SK-N-SH treated with all-trans-retinoic acid at 6 μM for 48 hours (cell line): ENCODE data around the gene ZNF444.
A peak's percentile ranks its signal among the peaks of the same experiment; 100 is the strongest.

Experiments used
- ATAC-seq: fragments of 200-7000 bp; cut with Tn5 transposase; 3 replicates; pipeline ENCODE4 v1.9.1; 2020; ENCODE audit warnings: mild to moderate bottlenecking, moderate library complexity
- CSDC2 ChIP-seq: fragments of 250-450 bp; sonication (Bioruptor Pico); IDR thresholded peaks from 2 replicates; pipeline ENCODE4 v1.5.0; 2020; ENCODE audit warnings: mild to moderate bottlenecking, moderate library complexity
- ESRRG ChIP-seq: fragments of 250-450 bp; sonication (Bioruptor Pico); IDR thresholded peaks from 2 replicates; pipeline ENCODE4 v1.6.1; 2021; ENCODE audit warnings: mild to moderate bottlenecking
- GLIS3 ChIP-seq: fragments of 250-450 bp; sonication (Bioruptor Pico); IDR thresholded peaks from 2 replicates; pipeline ENCODE4 v1.5.0; 2020; ENCODE audit warnings: mild to moderate bottlenecking, moderate library complexity
- OSR1 ChIP-seq: fragments of 250-450 bp; sonication (Bioruptor Pico); IDR thresholded peaks from 2 replicates; pipeline ENCODE4 v1.8.0; 2022; ENCODE audit warnings: moderate library complexity, mild to moderate bottlenecking, inconsistent platforms
- PPARA ChIP-seq: fragments of 250-450 bp; sonication (Bioruptor Pico); IDR thresholded peaks from 2 replicates; pipeline ENCODE4 v1.5.0; 2020; ENCODE audit warnings: mild to moderate bottlenecking, borderline replicate concordance
- SNAI2 ChIP-seq: fragments of 250-450 bp; sonication (Bioruptor Pico); IDR thresholded peaks from 2 replicates; pipeline ENCODE4 v1.5.0; 2020; ENCODE audit warnings: mild to moderate bottlenecking, moderate library complexity
- TCF4 ChIP-seq: fragments of 250-450 bp; sonication (Bioruptor Pico); IDR thresholded peaks from 2 replicates; pipeline ENCODE4 v1.8.0; 2021; ENCODE audit warnings: mild to moderate bottlenecking, moderate library complexity, borderline replicate concordance
- TOX ChIP-seq: fragments of 250-450 bp; sonication (Bioruptor Pico); IDR thresholded peaks from 2 replicates; pipeline ENCODE4 v1.8.0; 2021; ENCODE audit warnings: mild to moderate bottlenecking, moderate library complexity, borderline replicate concordance
- ZFP30 ChIP-seq: fragments of 450-650 bp; formaldehyde crosslinking; IDR thresholded peaks from 2 replicates; pipeline ENCODE4 v1.5.0; 2022; ENCODE audit warnings: mild to moderate bottlenecking, moderate library complexity
- ZNF565 ChIP-seq: fragments of 450-650 bp; formaldehyde crosslinking; conservative IDR thresholded peaks from 2 replicates; pipeline ENCODE4 v1.5.0; 2020; ENCODE audit warnings: low read depth, mild to moderate bottlenecking, moderate library complexity
- ZNF70 ChIP-seq: fragments of 450-650 bp; formaldehyde crosslinking; IDR thresholded peaks from 2 replicates; pipeline ENCODE4 v1.5.0; 2020; ENCODE audit warnings: mild to moderate bottlenecking, moderate library complexity
- TF ChIP-seq, protein P1 (sequence below): fragments of 250-450 bp; sonication (Bioruptor Pico); IDR thresholded peaks from 2 replicates; pipeline ENCODE4 v1.5.0; 2020; ENCODE audit warnings: mild to moderate bottlenecking, moderate library complexity
- TF ChIP-seq, protein P2 (sequence below): fragments of 250-450 bp; sonication (Bioruptor Pico); IDR thresholded peaks from 2 replicates; pipeline ENCODE4 v1.8.0; 2020; ENCODE audit warnings: mild to moderate bottlenecking, moderate library complexity, borderline replicate concordance
- TF ChIP-seq, protein P3 (sequence below): fragments of 250-450 bp; sonication (Bioruptor Pico); IDR thresholded peaks from 2 replicates; pipeline ENCODE4 v1.5.1; 2020; ENCODE audit warnings: low read depth, mild to moderate bottlenecking, moderate library complexity

The ZNF444 gene

DNA sequence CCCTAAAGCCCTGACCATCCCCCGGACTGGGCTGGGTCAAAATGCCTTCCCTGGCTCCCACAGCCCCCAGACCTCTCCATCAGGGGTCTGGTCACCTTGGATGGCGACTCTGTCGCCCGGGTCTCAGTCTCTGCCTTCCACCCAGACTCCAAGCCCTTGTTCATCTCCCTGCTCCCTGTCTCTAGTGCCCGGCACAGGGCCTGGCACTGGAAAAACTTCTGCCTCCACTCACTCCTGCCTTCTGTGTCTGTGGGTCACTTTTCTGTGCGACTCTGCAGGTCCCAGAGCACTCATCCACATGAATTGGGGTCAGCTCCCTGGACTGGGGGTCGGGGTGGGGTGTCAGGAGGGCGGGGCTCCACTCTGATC lies 21.1 kb upstream of the ZNF444 start (continued):
- TF ChIP-seq, protein P1, sequence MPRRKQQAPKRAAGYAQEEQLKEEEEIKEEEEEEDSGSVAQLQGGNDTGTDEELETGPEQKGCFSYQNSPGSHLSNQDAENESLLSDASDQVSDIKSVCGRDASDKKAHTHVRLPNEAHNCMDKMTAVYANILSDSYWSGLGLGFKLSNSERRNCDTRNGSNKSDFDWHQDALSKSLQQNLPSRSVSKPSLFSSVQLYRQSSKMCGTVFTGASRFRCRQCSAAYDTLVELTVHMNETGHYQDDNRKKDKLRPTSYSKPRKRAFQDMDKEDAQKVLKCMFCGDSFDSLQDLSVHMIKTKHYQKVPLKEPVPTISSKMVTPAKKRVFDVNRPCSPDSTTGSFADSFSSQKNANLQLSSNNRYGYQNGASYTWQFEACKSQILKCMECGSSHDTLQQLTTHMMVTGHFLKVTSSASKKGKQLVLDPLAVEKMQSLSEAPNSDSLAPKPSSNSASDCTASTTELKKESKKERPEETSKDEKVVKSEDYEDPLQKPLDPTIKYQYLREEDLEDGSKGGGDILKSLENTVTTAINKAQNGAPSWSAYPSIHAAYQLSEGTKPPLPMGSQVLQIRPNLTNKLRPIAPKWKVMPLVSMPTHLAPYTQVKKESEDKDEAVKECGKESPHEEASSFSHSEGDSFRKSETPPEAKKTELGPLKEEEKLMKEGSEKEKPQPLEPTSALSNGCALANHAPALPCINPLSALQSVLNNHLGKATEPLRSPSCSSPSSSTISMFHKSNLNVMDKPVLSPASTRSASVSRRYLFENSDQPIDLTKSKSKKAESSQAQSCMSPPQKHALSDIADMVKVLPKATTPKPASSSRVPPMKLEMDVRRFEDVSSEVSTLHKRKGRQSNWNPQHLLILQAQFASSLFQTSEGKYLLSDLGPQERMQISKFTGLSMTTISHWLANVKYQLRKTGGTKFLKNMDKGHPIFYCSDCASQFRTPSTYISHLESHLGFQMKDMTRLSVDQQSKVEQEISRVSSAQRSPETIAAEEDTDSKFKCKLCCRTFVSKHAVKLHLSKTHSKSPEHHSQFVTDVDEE: no peak
- TF ChIP-seq GLIS3 (CRISPR knock-in tag) (no peak), SNAI2 (CRISPR knock-in tag) (no peak), TCF4 (CRISPR knock-in tag) (no peak)

DNA sequence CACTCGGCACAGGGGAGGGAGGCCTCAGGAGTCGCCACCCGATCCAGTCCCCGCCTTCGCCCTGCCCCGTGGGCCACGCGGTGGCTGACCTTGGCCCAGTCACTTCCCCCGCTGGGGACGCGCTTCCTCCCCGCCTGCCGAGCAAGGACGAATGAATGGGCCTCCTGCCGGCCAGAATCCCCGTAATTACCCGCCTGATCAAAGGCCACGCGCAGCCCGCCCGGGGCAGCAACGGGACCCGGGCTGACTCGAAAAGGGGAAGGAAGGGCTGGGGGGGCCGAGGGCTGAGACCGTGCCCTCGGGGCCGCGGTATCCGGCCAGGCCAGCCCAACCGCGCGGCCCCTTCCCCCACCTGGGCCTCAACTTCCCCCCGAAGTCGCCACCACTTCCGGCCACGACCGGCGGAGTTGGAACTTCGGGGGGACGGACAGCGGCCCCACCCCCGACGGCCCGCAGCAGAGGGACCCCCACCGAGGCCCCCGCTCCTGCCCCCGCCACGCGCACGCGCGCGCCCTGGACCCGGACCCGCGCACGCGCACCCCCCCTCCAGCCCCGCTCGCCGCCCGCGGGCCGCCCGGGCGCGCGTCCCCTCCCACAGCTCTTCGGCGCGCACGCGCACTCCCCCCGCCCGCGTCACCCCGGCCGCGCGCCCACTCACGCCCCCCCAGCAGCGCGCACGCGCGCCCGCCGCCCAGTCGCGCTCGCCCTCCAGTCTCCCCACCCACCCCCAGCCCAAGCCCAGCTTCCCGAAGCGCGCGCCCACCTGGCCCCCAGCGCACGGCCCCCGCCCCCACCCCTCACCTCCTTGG lies 20.5 kb upstream of the ZNF444 start:
- TF ChIP-seq SNAI2 (CRISPR knock-in tag) (peak; percentile 35; the same call in 1 of the 2 replicates), GLIS3 (CRISPR knock-in tag) (no peak)
- ATAC-seq: peak; percentile 44

DNA sequence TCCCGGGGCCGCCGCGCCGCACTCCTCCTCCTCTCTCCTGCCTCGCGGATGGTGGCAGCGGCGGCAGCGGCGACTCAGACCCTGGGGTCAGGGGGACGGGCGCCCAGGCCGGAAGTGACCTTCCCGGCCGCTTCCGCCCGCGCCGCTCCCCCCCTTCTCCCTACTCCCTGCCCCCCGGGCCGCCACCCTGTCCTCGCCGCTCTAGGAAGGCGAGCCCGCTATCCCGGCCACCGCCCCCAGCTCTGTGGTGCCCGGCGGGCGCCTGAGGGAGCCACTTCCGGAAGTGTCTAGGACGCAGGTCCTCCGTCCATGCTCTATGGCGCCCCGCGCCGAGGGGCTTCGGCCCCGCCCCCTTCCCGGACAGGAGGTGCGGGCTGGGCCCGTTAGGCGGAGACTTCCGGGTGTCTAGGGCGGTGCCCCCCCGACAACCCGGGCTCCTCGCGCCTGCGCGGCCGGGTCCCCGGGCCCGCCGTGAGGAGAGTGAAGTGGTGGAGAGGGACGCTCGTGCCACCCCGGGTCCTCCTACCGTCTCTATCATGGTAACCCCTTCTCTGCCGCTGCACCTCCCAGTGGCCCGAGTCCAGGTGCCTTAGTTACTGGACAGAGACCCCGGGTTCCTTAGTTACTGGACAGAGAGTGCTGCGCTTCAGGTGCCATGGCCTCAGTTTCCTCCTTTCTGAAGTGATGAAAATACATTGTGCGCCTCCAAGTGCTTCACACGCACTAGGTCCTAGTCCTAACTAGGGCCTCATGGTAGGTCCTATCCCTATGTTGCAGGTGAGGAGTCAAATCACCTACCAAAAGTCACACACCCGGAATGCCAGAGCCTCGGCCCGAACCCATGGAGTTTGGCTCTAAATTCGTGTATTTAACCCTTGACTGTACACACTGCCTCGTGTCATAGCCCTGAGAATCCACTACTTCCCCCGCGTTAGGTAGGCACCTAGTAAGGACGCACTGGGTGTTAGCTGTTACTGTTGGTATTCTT lies 19.6 kb upstream of the ZNF444 start, which contains the start of gene ZNF787:
Gene ZNF787 (minus strand): TSS at position 116 of the 988 bp plus-strand sequence. CDS start 18,078 bp downstream, outside the sequence.
- TF ChIP-seq, protein P2, sequence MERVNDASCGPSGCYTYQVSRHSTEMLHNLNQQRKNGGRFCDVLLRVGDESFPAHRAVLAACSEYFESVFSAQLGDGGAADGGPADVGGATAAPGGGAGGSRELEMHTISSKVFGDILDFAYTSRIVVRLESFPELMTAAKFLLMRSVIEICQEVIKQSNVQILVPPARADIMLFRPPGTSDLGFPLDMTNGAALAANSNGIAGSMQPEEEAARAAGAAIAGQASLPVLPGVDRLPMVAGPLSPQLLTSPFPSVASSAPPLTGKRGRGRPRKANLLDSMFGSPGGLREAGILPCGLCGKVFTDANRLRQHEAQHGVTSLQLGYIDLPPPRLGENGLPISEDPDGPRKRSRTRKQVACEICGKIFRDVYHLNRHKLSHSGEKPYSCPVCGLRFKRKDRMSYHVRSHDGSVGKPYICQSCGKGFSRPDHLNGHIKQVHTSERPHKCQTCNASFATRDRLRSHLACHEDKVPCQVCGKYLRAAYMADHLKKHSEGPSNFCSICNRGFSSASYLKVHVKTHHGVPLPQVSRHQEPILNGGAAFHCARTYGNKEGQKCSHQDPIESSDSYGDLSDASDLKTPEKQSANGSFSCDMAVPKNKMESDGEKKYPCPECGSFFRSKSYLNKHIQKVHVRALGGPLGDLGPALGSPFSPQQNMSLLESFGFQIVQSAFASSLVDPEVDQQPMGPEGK (CRISPR knock-in tag): peak; percentile 98
- no peak for TF ChIP-seq ESRRG
- peak; percentile 91 for ATAC-seq

DNA sequence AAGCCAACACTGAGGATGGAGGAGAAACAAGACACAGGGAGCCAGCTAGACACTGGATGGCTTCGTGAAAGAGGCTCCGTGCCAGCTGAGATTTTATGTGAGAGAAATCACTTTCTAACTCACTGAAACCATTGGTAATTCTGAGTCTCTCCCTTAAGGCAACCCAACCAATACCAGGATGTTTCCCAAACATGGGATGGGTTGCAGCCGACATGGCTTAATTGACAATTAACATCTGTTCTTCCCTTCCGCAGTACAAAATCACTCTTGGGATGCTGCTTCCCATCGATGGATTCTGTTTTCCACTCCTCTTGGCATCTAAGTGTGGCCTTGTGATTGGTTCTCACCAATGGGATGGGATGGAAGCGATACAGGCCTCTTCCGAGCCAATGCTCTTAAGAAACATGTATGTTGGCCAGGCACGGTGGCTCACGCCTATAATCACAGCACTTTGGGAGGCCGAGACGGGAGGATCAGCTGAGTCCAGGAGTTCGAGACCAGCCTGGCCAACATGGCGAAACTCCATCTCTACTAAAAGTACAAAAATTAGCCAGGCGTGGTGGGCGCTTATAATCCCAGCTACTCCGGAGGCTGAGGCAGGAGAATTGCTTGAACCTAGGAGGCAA lies 17.7 kb upstream of the ZNF444 start:
- TF ChIP-seq, protein P2 (CRISPR knock-in tag): no peak
- TF ChIP-seq TCF4 (CRISPR knock-in tag) (no peak), CSDC2 (CRISPR knock-in tag) (no peak), ZNF70 (CRISPR knock-in tag) (no peak), OSR1 (no peak), ZFP30 (no peak), PPARA (CRISPR knock-in tag) (no peak)
- TF ChIP-seq, protein P3, sequence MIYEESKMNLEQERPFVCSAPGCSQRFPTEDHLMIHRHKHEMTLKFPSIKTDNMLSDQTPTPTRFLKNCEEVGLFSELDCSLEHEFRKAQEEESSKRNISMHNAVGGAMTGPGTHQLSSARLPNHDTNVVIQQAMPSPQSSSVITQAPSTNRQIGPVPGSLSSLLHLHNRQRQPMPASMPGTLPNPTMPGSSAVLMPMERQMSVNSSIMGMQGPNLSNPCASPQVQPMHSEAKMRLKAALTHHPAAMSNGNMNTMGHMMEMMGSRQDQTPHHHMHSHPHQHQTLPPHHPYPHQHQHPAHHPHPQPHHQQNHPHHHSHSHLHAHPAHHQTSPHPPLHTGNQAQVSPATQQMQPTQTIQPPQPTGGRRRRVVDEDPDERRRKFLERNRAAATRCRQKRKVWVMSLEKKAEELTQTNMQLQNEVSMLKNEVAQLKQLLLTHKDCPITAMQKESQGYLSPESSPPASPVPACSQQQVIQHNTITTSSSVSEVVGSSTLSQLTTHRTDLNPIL (CRISPR knock-in tag): no peak
- TF ChIP-seq, all 23 proteins: peak for 0
- no peak for ATAC-seq

DNA sequence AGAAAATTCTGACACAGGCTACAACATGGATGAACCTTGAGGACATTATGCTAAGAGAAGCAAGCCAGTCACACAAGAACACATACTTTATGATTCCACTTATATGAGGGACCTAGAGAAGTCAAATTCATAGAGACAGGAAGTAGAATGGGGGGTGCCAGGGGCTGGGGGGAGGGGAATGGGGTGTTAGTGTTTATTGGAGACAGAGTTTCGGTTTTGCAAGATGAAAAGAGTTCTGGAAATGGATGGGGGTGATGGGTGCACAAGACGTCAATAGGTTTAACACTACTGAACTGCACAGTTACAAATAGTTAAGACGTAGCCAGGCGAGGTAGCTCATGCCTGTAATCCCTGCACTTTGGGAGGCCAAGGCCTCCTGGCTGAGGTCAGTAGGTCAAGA lies 16.5 kb upstream of the ZNF444 start:
- no peak for TF ChIP-seq ZNF565 (CRISPR knock-in tag)
- no peak for TF ChIP-seq PPARA (CRISPR knock-in tag)
- no peak for TF ChIP-seq TOX (CRISPR knock-in tag)
- no peak for ATAC-seq
